A549 (cell line): ENCODE measurements around the gene KCNAB2. TPM values are rescaled to one million over a fixed set of nuclear protein-coding genes. Genes with fewer than 3 reads are reported as not detected.
"Not testable (repeated sequence)": the region's sequence is repeated elsewhere in the genome, so short reads cannot be mapped to it uniquely, and the experiment has no call there.

Experiments used
- ATAC-seq, 2 experiments: fragments of 200-7000 bp in 1 of 2; fragments of >200 bp in 1 of 2; cut with Nextera tagmentation in 1 of 2; cut with Tn5 transposase in 1 of 2; 3 replicates each; pipeline versions ENCODE4 v1.8.0 to v1.9.1; 2018 to 2020; ENCODE audit warnings: mild to moderate bottlenecking in 1 of 2, moderate library complexity in 1 of 2
- CTCF ChIA-PET: fragments of 300-600 bp; sonication (Branson Sonifier 250); formaldehyde crosslinking; extraction: SDS; loops from one replicate; lab custom pipeline; 2021; ENCODE audit warnings: antibody characterized with exemption, inconsistent platforms; lab: Yijun Ruan, JAX
- POLR2A ChIA-PET: fragments of 350-600 bp; formaldehyde crosslinking; extraction: SDS; loops from one replicate; lab custom pipeline; 2021; ENCODE audit warnings: antibody characterized with exemption, inconsistent platforms; lab: Yijun Ruan, JAX
- DNase-seq, 2 experiments: peaks; one replicate each; pipeline versions ENCODE4 v3.0.0 to v3.0.0-alpha.2; 2011 to 2016; ENCODE audit warnings: low read depth in 1 of 2, low spot score in 1 of 2
- FAIRE-seq: peaks from 2 replicates; lab custom pipeline; 2011; peaks lifted over from hg19 to GRCh38; lab: Jason Lieb, UNC
- H3K27ac ChIP-seq, 2 experiments: fragments of >200 bp; sonication (Bioruptor Twin); formaldehyde crosslinking; 3 replicates each; pipeline ENCODE4 v1.5.1; 2016 to 2017
- H3K4me1 ChIP-seq: fragments of >200 bp; sonication (Bioruptor Twin); formaldehyde crosslinking; 3 replicates; pipeline ENCODE4 v1.6.1; 2016
- H3K4me2 ChIP-seq: fragments of >200 bp; sonication (Bioruptor Twin); formaldehyde crosslinking; 3 replicates; pipeline ENCODE4 v1.6.1; 2016
- H3K4me3 ChIP-seq: fragments of >200 bp; sonication (Bioruptor Twin); formaldehyde crosslinking; 3 replicates; pipeline ENCODE4 v1.5.1; 2016
- H3K9me3 ChIP-seq: fragments of >200 bp; sonication (Bioruptor Twin); formaldehyde crosslinking; 3 replicates; pipeline ENCODE4 v1.6.1; 2016
- ATOH8 ChIP-seq: fragments of 250-450 bp; sonication (Bioruptor Pico); IDR thresholded peaks from 2 replicates; pipeline ENCODE4 v1.5.0; 2020; ENCODE audit warnings: low read depth, mild to moderate bottlenecking, moderate library complexity
- BHLHE40 ChIP-seq: IDR thresholded peaks from 2 replicates; pipeline ENCODE4 v1.6.1; 2012; ENCODE audit warnings: low read depth, low read length, inconsistent platforms
- CBX8 ChIP-seq: fragments of 200-600 bp; sonication (generic); IDR thresholded peaks from 2 replicates; pipeline ENCODE4 v1.6.1; 2016
- CEBPB ChIP-seq, 2 experiments: fragments of >200 bp in 1 of 2; sonication (Bioruptor Twin) in 1 of 2; formaldehyde crosslinking in 1 of 2; IDR thresholded peaks; 2 replicates each; pipeline ENCODE4 v1.6.1; 2012 to 2016
- EHF ChIP-seq: fragments of 250-450 bp; sonication (Bioruptor Pico); IDR thresholded peaks from 2 replicates; pipeline ENCODE4 v1.5.0; 2020; ENCODE audit warnings: mild to moderate bottlenecking
- EHMT2 ChIP-seq: fragments of 200-600 bp; sonication (generic); IDR thresholded peaks from 2 replicates; pipeline ENCODE4 v1.6.1; 2016; ENCODE audit warnings: antibody characterized with exemption, low read depth, mild to moderate bottlenecking, moderate library complexity
- ELK1 ChIP-seq: fragments of 150-350 bp; IDR thresholded peaks from 2 replicates; pipeline ENCODE4 v1.6.1; 2014; ENCODE audit warnings: low read depth, mild to moderate bottlenecking, low read length
- GATA3 ChIP-seq: IDR thresholded peaks from 2 replicates; pipeline ENCODE4 v1.6.1; 2012; ENCODE audit warnings: borderline replicate concordance
- JUNB ChIP-seq: fragments of >200 bp; sonication (Bioruptor Twin); formaldehyde crosslinking; IDR thresholded peaks from 2 replicates; pipeline ENCODE4 v1.6.1; 2016
- MAFK ChIP-seq: fragments of 450-650 bp; IDR thresholded peaks from 2 replicates; pipeline ENCODE4 v1.6.1; 2014; ENCODE audit not compliant: partially characterized antibody
- PHF8 ChIP-seq: fragments of 200-600 bp; sonication (generic); IDR thresholded peaks from 2 replicates; pipeline ENCODE4 v1.6.1; 2016; ENCODE audit warnings: low read depth, mild to moderate bottlenecking, antibody characterized with exemption, moderate library complexity, borderline replicate concordance
- POLR2A ChIP-seq: IDR thresholded peaks from 2 replicates; pipeline ENCODE4 v1.6.1; 2012; ENCODE audit warnings: mild to moderate bottlenecking, low read length
- POLR2AphosphoS2 ChIP-seq: conservative IDR thresholded peaks from 2 replicates; pipeline ENCODE4 v1.6.1; 2012; ENCODE audit warnings: low read length, improper control_type of control experiment, inconsistent platforms
- RCOR1 ChIP-seq: fragments of 150-350 bp; IDR thresholded peaks from 2 replicates; pipeline ENCODE4 v1.6.1; 2014; ENCODE audit warnings: antibody characterized with exemption, low read length, low read depth
- ZC3H11A ChIP-seq: fragments of 450-650 bp; IDR thresholded peaks from 2 replicates; pipeline ENCODE4 v1.6.1; 2014; ENCODE audit warnings: antibody characterized with exemption, mild to moderate bottlenecking
- WGBS: methylation state at CpG from one replicate; pipeline ENCODE4 v1.1.6; 2017; ENCODE audit errors: missing lambda C conversion rate; 5-methylcytosine and 5-hydroxymethylcytosine counted together
- polyA plus RNA-seq, 4 experiments: library from polyadenylated mRNA; depleted of rRNA in 3 of 4; stranded (reverse); fragments of >200 nt; fragmentation: RNase III in 1 of 4; extraction: RNeasy Plus Mini Kit Qiagen cat#74134 plus additional on column Dnase treatment in 1 of 4; gene quantifications; 2 replicates in 3 of 4; 3 replicates in 1 of 4; pipeline ENCODE4 v1.2.3, GENCODE V29; 2011 to 2017

KCNAB2 gene
- polyA plus RNA-seq, 2 of the 4 experiments (the other 2 are of a cell fraction): 7.3 to 9.9 TPM

GRCh38 chr1:6056572-6056948 is 10.9 kb downstream of the KCNAB2 start:
- ATAC-seq: no peak
- CTCF ChIA-PET: interaction anchor here (0.5 to 1.2 kb wide), 5 partner anchors 35 to 190 kb away, joined by 3 to 4 read pairs (median 3); no protein-coding TSS in a partner anchor
- Histone ChIP-seq H3K4me2 (no peak overlapping the region), H3K9me3 (no peaks in the 10 kb centered on the region), H3K4me3 (no peak overlapping the region), H3K27ac (no peak overlapping the region), H3K4me1 (no peaks in the 10 kb centered on the region)
- DNase-seq: no peak
- TF ChIP-seq POLR2AphosphoS2 (no peak), PHF8 (no peak), RCOR1 (no peak), POLR2A (no peak), GATA3 (no peak), EHF (no peak), MAFK (no peak)
- WGBS: 70% methylated on average over 8 of the region's 8 CpGs
- POLR2A ChIA-PET: no interaction called here
- no peak for FAIRE-seq

GRCh38 chr1:6057170-6057845 is 11.6 kb downstream of the KCNAB2 start:
- ATAC-seq: no peak
- POLR2A ChIA-PET: no interaction called here
- no peak overlapping the region for H3K27ac ChIP-seq

GRCh38 chr1:6059866-6060265 is 14.2 kb downstream of the KCNAB2 start:
- POLR2A ChIA-PET: no interaction called here
- no peak for FAIRE-seq

More at GRCh38 chr1:6057170-6057845, 11.6 kb downstream of the KCNAB2 start:
- WGBS: 70% methylated on average over 9 of the region's 9 CpGs
- TF ChIP-seq POLR2AphosphoS2 (no peak), PHF8 (no peak)
- TF ChIP-seq, all 56 proteins: peak for 0
- CTCF ChIA-PET: interaction anchor here (0.7 to 0.9 kb wide), 3 partner anchors 14 to 189 kb away, joined by 3 to 4 read pairs (median 3); no protein-coding TSS in a partner anchor
- no peak for DNase-seq
- Histone ChIP-seq H3K4me2 (no peak overlapping the region), H3K4me3 (no peak overlapping the region), H3K9me3 (no peaks in the 10 kb centered on the region), H3K4me1 (no peaks in the 10 kb centered on the region)
- FAIRE-seq: no peak

GRCh38 chr1:6062670-6063069 is 17.0 kb downstream of the KCNAB2 start:
- TF ChIP-seq BHLHE40 (no peak), MAFK (peak; percentile 38), POLR2AphosphoS2 (no peak), ZC3H11A (no peak)
- Histone ChIP-seq H3K9me3 (no peaks in the 10 kb centered on the region), H3K4me3 (no peak overlapping the region), H3K27ac (no peak overlapping the region), H3K4me2 (no peak overlapping the region), H3K4me1 (no peaks in the 10 kb centered on the region)
- no peak for FAIRE-seq
- DNase-seq: no peak
- 89% methylated on average over 6 of the region's 6 CpGs for WGBS
- ChIA-PET POLR2A (no interaction called here), CTCF (interaction anchor here (0.6 to 1.0 kb wide), 3 partner anchors 17 to 373 kb away, joined by 3 to 7 read pairs (median 5); partner anchors contain the start of gene KCNAB2)
- ATAC-seq: no peak

More at GRCh38 chr1:6059866-6060265, 14.2 kb downstream of the KCNAB2 start:
- TF ChIP-seq CBX8 (no peak), ATOH8 (CRISPR knock-in tag) (no peak), EHMT2 (no peak), JUNB (no peak), ELK1 (no peak), BHLHE40 (no peak), CEBPB (IDR thresholded peaks at IDR 0.05) (no peak)
- Histone ChIP-seq H3K4me3 (no peak overlapping the region), H3K9me3 (no peaks in the 10 kb centered on the region), H3K4me2 (no peak overlapping the region), H3K27ac (no peak overlapping the region), H3K4me1 (no peaks in the 10 kb centered on the region)
- ATAC-seq: peak in 1 of 2 experiments; percentile 48; a peak in 3 of 6 replicates
- 85% methylated on average over 8 of the region's 9 CpGs for WGBS
- DNase-seq: no peak
- CTCF ChIA-PET: no interaction called here

- H3K4me2 ChIP-seq, ATAC-seq, H3K9me3 ChIP-seq, DNase-seq, POLR2A ChIA-PET, H3K4me1 ChIP-seq, CTCF ChIA-PET, H3K4me3 ChIP-seq, FAIRE-seq, H3K27ac ChIP-seq: not testable (repeated sequence)
- 88% methylated on average over 7 of the region's 7 CpGs for WGBS
Observed at GRCh38 chr1:6063532-6064053, 17.9 kb downstream of the KCNAB2 start.
